ENCODE data around the gene ANKMY1.
"Not testable (repeated sequence)": the region's sequence is repeated elsewhere in the genome, so short reads cannot be mapped to it uniquely, and the experiment has no call there.

ANKMY1 gene

DNA sequence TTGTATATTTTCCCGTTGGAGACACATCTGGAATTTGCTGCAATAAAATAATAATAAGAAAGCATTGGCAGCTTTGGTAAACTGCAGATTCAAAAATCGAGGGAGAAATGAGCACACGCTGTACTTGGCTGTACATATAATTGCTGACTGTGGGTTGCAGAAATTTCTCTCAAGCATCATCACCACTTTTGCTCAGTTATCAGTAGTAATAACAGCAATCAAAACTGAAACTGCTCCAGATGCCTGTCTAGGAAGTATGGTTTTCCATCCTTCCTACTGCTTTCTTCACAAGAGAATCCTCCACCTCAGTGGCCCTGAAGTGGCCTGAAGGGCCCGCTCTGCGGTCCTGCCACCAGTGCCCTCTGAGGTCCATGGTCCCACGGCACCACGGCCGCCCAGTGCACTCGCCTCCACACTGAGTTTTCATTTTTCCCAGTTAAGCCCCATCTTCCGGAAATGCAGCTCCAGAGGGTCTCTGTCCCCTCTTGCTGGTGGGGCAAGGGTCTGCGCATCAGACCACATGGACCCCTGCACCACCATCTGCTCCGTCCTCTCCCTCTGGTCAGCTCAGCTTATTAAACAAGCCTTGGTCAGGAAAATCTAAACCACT, 6.3 kb upstream of the ANKMY1 start:
- DNase-seq (ENCODE audit: low read depth) = no peak
- TF ChIP-seq, protein P1, sequence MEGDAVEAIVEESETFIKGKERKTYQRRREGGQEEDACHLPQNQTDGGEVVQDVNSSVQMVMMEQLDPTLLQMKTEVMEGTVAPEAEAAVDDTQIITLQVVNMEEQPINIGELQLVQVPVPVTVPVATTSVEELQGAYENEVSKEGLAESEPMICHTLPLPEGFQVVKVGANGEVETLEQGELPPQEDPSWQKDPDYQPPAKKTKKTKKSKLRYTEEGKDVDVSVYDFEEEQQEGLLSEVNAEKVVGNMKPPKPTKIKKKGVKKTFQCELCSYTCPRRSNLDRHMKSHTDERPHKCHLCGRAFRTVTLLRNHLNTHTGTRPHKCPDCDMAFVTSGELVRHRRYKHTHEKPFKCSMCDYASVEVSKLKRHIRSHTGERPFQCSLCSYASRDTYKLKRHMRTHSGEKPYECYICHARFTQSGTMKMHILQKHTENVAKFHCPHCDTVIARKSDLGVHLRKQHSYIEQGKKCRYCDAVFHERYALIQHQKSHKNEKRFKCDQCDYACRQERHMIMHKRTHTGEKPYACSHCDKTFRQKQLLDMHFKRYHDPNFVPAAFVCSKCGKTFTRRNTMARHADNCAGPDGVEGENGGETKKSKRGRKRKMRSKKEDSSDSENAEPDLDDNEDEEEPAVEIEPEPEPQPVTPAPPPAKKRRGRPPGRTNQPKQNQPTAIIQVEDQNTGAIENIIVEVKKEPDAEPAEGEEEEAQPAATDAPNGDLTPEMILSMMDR (conservative IDR thresholded peaks at IDR 0.05; ENCODE audit: control insufficient read depth, insufficient read depth, low read depth, low read length) = no peak
- no peak overlapping the region for H3K4me3 ChIP-seq (ENCODE audit: control insufficient read depth, low read depth, low read length)

GRCh38 chr2:240563231-240563630, 5.4 kb upstream of the ANKMY1 start:
- H3K4me3 ChIP-seq (ENCODE audit: control insufficient read depth, low read depth, low read length); DNase-seq (ENCODE audit: low read depth): not testable (repeated sequence)

DNA sequence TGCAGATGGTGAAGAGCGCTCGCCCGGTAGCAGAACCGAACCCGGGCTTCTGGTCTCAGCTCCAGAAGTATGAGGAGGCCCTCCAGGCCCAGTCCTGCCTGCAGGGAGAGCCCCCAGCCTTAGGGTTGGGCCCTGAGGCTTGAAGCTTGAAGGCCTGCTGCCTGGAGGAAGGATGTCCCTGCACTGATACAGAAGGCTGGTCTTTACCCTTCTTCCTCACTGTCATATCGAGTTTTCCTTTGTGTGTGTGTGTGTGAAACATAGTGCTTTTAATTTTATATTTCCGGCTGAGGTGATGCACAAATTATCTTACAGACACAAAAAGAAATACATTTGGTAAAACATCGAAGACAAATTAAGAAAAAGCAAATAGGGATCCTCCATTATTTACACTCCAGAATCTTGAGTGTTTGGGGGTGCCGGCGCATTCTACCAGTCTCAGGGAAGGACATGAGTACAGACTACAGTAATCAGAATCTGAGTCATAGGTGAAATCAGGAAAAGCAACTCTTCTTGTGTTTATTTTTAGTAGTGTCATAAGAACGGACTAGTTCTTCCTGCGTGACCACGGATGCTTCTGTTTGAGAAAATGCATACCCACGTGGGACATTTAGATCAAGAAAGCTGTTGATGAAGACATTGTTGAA, 3.7 kb upstream of the ANKMY1 start:
- TF ChIP-seq, protein P1 (conservative IDR thresholded peaks at IDR 0.05; ENCODE audit: control insufficient read depth, insufficient read depth, low read depth, low read length) = no peak
- peak; percentile 85 for DNase-seq (ENCODE audit: low read depth)
- peak overlapping the region; percentile 59 for H3K4me3 ChIP-seq (ENCODE audit: control insufficient read depth, low read depth, low read length)

- TF ChIP-seq, protein P1 (conservative IDR thresholded peaks at IDR 0.05; ENCODE audit: control insufficient read depth, insufficient read depth, low read depth, low read length) = peak; percentile 18
- H3K4me3 ChIP-seq (ENCODE audit: control insufficient read depth, low read depth, low read length) = peak overlapping the region; percentile 59
- peak; percentile 96 for DNase-seq (ENCODE audit: low read depth)
These were observed 2.9 kb upstream of the ANKMY1 start for GRCh38 chr2:240560480-240561324.

DNA sequence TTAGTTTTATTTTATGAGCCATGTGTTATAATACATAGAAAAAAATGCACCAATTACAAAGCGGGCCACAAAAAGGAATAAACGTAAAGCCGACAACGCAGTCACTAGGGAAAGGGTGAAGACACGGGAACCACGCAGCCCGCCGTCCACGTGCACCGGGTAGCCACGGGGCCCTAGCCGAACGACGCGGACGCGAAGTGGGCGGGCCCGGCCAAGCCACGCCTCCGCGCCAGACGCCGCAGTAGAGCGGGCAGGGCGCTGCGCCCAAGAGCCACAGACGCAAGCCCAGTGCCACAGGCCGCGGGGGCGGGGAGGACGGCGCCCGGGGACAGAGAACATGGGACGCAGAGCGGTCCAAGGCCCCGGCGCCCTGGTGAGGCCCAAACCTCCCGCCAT, 2.3 kb upstream of the ANKMY1 start, which contains the start of gene DUSP28:
Gene DUSP28, plus strand, starts transcription at position 274 of the 396 bp plus-strand sequence. CDS start 328 bp downstream, outside the sequence.
- TF ChIP-seq, protein P1 (conservative IDR thresholded peaks at IDR 0.05; ENCODE audit: control insufficient read depth, insufficient read depth, low read depth, low read length) = no peak
- H3K4me3 ChIP-seq (ENCODE audit: control insufficient read depth, low read depth, low read length) = peak within 1 kb of the TSS; percentile 59

GRCh38 chr2:240559286-240559685, 1.5 kb upstream of the ANKMY1 start:
- TF ChIP-seq, protein P1 (conservative IDR thresholded peaks at IDR 0.05; ENCODE audit: control insufficient read depth, insufficient read depth, low read depth, low read length) = no peak
- no peak for DNase-seq (ENCODE audit: low read depth)
- no peak overlapping the region for H3K4me3 ChIP-seq (ENCODE audit: control insufficient read depth, low read depth, low read length)

More for the DNA sequence above, 2.3 kb upstream of the ANKMY1 start, which contains the start of gene DUSP28:
- peak; percentile 81 for DNase-seq (ENCODE audit: low read depth)

Data from fibroblast of mammary gland (primary cell).